Right atrium auricular region (tissue), 2 donors: Measurements from ENCODE around the gene CFAP251. TPM values are rescaled to one million over a fixed set of nuclear protein-coding genes. Genes with fewer than 3 reads are reported as not detected.

Source experiments
- DNase-seq: peaks from one replicate; pipeline ENCODE4 v3.0.0-alpha.2; 2019; ENCODE audit warnings: low spot score
- H3K27ac ChIP-seq, 2 donors: fragments of 200-600 bp; sonication (generic); 1 replicate in 1 of 2; 2 replicates in 1 of 2; pipeline ENCODE4 v1.5.1; 2016 to 2019
- H3K27me3 ChIP-seq, 2 donors: fragments of 200-600 bp; sonication (generic); one replicate each; pipeline versions ENCODE4 v1.5.1 to v1.6.0; 2017 to 2019
- H3K36me3 ChIP-seq: fragments of 200-600 bp; sonication (generic); one replicate; pipeline ENCODE4 v1.5.1; 2016
- H3K4me1 ChIP-seq, 2 donors: fragments of 200-600 bp; sonication (generic); one replicate each; pipeline versions ENCODE4 v1.5.1 to v1.6.0; 2017 to 2019
- H3K4me3 ChIP-seq, 2 donors: fragments of 200-600 bp; sonication (generic); 1 replicate in 1 of 2; 2 replicates in 1 of 2; pipeline ENCODE4 v1.5.1; 2017 to 2019; ENCODE audit warnings: mild to moderate bottlenecking in 1 of 2, moderate library complexity in 1 of 2
- H3K9me3 ChIP-seq, 2 donors: fragments of 200-600 bp; sonication (generic); one replicate each; pipeline ENCODE4 v1.5.1; 2019
- total RNA-seq, 2 donors: library from RNA; depleted of rRNA; stranded (reverse); fragments of >200 nt; gene quantifications; one replicate each; pipeline ENCODE4 v1.1.0, GENCODE V29; 2016
- TF ChIP-seq, protein P1 (sequence below), 2 donors: fragments of 200-600 bp; sonication (generic); IDR thresholded peaks; one replicate each; pipeline ENCODE4 v1.5.1; 2019; ENCODE audit warnings: antibody characterized with exemption in 2 of 2

Gene CFAP251
- total RNA-seq, 2 donors from 2014 or later: 1.0 to 2.2 TPM

DNA sequence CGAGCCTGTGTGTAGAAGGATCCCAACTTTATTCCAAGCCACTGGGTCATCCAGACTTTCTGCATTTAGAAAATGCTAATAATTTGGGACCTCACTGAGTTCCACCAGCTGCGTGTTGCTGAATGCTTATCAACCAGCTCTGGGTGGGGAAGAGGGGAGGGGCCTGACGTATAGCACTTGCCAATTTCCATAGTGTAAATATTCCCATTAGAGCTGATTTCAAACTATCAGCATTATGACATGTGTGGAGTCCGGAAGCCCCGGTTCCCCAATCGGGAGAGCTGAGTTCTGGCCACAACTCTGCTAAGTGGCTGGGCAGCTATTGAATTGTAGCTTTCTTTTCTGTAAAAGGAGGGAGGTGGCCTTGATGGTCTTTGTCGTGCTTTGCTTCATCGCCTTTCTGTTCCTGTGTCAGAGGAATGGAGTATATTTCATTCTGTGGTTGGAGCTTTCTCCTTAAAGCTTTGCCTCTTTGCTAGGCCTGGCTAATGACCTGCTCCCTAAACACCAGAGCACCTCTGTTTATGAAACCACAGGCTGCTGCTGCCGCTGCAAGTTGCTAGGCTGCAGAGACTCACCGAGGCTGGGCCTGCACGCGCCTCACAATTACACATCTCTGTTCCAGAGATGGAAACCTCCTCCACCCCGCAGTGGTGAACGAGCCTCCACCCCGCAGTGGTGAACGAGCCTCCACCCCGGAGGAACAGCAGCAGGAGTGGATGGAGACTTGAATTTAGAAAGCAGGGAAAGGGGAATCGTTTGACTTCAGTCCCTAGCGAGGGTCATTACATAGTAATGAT, 95.6 kb downstream of the CFAP251 start:
- H3K27ac ChIP-seq: no peak overlapping the region
- H3K36me3 ChIP-seq: no peaks in the 10 kb centered on the region
- no peak overlapping the region for H3K4me3 ChIP-seq
- peaks cover 0 to 10% of the 10 kb centered on the region in 2 donors for H3K9me3 ChIP-seq
- H3K4me1 ChIP-seq: no peaks in the 10 kb centered on the region
- TF ChIP-seq, protein P1, sequence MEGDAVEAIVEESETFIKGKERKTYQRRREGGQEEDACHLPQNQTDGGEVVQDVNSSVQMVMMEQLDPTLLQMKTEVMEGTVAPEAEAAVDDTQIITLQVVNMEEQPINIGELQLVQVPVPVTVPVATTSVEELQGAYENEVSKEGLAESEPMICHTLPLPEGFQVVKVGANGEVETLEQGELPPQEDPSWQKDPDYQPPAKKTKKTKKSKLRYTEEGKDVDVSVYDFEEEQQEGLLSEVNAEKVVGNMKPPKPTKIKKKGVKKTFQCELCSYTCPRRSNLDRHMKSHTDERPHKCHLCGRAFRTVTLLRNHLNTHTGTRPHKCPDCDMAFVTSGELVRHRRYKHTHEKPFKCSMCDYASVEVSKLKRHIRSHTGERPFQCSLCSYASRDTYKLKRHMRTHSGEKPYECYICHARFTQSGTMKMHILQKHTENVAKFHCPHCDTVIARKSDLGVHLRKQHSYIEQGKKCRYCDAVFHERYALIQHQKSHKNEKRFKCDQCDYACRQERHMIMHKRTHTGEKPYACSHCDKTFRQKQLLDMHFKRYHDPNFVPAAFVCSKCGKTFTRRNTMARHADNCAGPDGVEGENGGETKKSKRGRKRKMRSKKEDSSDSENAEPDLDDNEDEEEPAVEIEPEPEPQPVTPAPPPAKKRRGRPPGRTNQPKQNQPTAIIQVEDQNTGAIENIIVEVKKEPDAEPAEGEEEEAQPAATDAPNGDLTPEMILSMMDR (IDR thresholded peaks at IDR 0.05): no peak
- DNase-seq: no peak
- H3K27me3 ChIP-seq: no peaks in the 10 kb centered on the region

DNA sequence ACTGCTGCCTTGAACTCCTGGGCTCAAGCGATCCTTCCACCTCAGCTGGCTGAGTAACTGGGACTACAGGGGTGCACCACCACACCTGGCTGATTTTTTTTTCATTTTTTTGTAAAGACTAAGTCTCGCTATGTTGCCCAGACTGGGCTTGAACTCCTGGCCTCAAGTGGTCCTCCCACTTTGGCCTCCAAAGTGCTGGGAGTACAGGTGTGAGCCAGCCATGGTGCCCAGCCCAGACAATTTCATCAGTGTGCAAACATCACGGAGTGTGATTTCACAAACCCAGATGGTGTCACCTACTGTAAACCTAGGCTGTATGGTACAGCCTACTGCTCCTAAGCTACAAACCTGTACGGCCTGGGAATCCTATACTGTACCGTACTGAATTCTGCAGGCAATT, 96.4 kb downstream of the CFAP251 start:
- Histone ChIP-seq H3K4me3 (no peak overlapping the region), H3K27ac (no peak overlapping the region), H3K4me1 (no peaks in the 10 kb centered on the region), H3K36me3 (no peaks in the 10 kb centered on the region), H3K9me3 (peaks cover 0 to 10% of the 10 kb centered on the region in 2 donors), H3K27me3 (no peaks in the 10 kb centered on the region)
- DNase-seq: no peak
- TF ChIP-seq, protein P1 (IDR thresholded peaks at IDR 0.05): no peak

DNA sequence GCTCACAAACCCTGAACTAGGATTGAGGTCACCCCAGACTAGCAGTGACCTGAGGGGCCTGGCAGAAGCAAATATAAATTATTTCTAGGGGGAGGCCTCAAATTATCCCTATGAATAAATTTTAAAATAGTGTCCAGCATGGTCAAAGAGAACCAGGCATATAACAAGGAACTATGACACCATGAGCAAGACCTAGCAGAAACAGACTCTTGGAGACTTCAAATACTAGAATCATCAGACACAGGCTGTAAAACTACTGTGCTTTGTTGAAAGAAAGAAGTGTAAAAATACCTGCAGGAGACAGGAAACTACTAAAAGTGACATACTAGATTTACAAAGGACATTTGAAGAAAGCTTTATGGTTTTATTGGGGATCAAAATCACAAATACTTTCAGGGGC, 100.1 kb downstream of the CFAP251 start:
- no peak for DNase-seq
- no peak overlapping the region for H3K4me3 ChIP-seq

DNA sequence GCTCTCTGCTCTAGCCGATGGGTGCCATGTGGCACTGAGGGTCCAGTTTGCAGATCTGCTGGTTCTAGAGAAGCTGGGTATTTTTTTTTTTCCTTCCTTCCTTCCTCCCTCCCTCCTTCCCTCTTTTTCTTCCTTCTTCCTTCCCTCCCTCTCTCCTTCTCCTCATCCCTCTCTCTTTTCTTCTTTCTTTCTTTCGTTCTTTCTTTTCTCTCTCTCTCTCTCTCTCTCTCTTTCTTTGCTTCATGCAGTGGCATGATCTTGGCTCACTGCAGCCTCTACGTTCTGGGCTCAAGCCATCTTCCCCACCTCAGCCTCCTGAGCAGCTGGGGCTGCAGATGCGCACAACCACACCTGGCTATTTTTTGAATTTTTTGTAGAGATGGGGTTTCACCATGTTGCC, 100.5 kb downstream of the CFAP251 start:
- TF ChIP-seq, protein P1 (IDR thresholded peaks at IDR 0.05): no peak
- no peak for DNase-seq

More for the DNA sequence above, 100.1 kb downstream of the CFAP251 start:
- TF ChIP-seq, protein P1 (IDR thresholded peaks at IDR 0.05): no peak
- H3K27ac ChIP-seq: no peak overlapping the region
- H3K4me1 ChIP-seq: peaks cover 0 to 13% of the 10 kb centered on the region in 2 donors
- peaks cover 0 to 10% of the 10 kb centered on the region in 2 donors for H3K9me3 ChIP-seq
- no peaks in the 10 kb centered on the region for H3K27me3 ChIP-seq
- no peaks in the 10 kb centered on the region for H3K36me3 ChIP-seq

DNA sequence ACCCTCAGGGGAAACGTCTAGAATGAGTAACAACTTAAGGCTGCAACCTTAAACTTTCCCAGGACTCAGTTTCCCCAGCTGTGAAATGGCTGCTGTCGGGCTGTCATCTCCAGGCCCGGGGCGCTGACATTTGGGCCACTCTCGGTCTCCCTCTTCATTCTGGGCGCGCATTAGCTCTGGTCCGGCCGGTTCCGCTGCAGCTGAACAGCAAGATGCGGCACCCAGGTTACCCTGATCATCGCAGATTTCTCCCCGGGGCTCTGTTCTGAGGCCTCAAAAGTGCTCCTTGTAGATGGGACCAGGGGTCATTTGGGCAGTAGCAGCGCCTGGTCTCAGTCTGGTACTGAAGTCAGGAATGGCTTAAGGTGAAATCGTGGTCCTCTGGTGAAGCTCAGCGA, 102.4 kb downstream of the CFAP251 start:
- peaks cover 0 to 10% of the 10 kb centered on the region in 2 donors for H3K9me3 ChIP-seq
- H3K36me3 ChIP-seq: no peaks in the 10 kb centered on the region
- H3K4me1 ChIP-seq: peaks cover 0 to 22% of the 10 kb centered on the region in 2 donors
- TF ChIP-seq, protein P1 (IDR thresholded peaks at IDR 0.05): no peak
- DNase-seq: no peak
- H3K27ac ChIP-seq: peak overlapping the region; percentile 79 to 81
- peak overlapping the region in 1 of 2 donors; percentile 73 for H3K4me3 ChIP-seq
- no peaks in the 10 kb centered on the region for H3K27me3 ChIP-seq

More for the DNA sequence above, 100.5 kb downstream of the CFAP251 start:
- Histone ChIP-seq H3K36me3 (no peaks in the 10 kb centered on the region), H3K27me3 (no peaks in the 10 kb centered on the region), H3K4me1 (peaks cover 0 to 18% of the 10 kb centered on the region in 2 donors), H3K9me3 (peaks cover 0 to 10% of the 10 kb centered on the region in 2 donors), H3K27ac (no peak overlapping the region), H3K4me3 (no peak overlapping the region)
